HFF-Myc (cell line): ENCODE measurements around the gene MPDZ.

Experiments used
- DNase-seq: peaks from one replicate; pipeline ENCODE4 v3.0.0-alpha.2; 2011; ENCODE audit warnings: low read depth; ENCODE audit errors: extremely low read depth
- H3K4me3 ChIP-seq: replicated peaks from 2 replicates; pipeline ENCODE4 v1.5.1; 2011; ENCODE audit warnings: low read depth, mild to moderate bottlenecking, control low read depth, low read length
- TF ChIP-seq, protein P1 (sequence below): IDR thresholded peaks from 2 replicates; pipeline ENCODE4 v1.5.1; 2012; ENCODE audit warnings: mild to moderate bottlenecking, low read depth, low read length, control low read depth; ENCODE audit errors: missing control alignments

The MPDZ gene

DNA sequence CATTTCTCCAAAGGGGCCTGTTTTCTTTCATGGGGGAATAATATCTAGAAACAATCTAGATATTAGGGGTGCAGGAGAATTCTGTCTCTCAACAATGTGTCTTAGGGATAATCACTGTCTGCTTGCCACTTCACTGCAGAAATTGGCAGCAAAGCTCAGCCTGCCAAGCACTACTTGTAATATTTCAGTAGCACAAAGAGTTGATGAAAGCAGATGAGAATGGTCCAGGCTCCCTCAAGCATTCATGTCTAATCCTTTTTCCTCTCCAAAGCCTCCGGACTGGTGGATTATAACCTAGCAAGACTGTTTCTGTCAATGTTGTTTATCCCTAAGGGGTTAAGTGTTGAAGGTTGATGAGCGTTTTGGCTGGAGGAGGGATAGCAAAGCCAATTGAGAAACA is 13.3 kb upstream of the MPDZ start:
- no peak overlapping the region for H3K4me3 ChIP-seq
- TF ChIP-seq, protein P1, sequence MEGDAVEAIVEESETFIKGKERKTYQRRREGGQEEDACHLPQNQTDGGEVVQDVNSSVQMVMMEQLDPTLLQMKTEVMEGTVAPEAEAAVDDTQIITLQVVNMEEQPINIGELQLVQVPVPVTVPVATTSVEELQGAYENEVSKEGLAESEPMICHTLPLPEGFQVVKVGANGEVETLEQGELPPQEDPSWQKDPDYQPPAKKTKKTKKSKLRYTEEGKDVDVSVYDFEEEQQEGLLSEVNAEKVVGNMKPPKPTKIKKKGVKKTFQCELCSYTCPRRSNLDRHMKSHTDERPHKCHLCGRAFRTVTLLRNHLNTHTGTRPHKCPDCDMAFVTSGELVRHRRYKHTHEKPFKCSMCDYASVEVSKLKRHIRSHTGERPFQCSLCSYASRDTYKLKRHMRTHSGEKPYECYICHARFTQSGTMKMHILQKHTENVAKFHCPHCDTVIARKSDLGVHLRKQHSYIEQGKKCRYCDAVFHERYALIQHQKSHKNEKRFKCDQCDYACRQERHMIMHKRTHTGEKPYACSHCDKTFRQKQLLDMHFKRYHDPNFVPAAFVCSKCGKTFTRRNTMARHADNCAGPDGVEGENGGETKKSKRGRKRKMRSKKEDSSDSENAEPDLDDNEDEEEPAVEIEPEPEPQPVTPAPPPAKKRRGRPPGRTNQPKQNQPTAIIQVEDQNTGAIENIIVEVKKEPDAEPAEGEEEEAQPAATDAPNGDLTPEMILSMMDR, result no peak
- DNase-seq, result no peak

DNA sequence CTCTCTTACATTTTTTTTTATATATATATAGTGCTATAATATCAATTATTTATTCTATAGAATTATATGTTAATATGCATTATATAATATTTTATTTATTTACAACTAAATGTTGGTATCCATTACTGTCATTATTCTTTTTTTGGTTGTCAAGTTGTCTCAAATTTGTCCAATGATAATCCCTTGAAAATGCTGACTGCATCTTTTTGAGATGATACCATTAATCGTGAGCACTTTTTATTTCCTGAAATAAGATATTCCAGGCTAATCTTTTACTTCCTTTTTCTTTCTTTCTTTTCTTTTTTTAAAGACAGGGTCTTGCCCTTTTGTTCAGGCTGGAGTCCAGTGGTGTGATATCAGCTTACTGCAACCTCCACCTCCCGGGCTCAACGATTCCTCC is 12.7 kb upstream of the MPDZ start:
- DNase-seq, result no peak
- H3K4me3 ChIP-seq, result no peak overlapping the region
- TF ChIP-seq, protein P1, result no peak

DNA sequence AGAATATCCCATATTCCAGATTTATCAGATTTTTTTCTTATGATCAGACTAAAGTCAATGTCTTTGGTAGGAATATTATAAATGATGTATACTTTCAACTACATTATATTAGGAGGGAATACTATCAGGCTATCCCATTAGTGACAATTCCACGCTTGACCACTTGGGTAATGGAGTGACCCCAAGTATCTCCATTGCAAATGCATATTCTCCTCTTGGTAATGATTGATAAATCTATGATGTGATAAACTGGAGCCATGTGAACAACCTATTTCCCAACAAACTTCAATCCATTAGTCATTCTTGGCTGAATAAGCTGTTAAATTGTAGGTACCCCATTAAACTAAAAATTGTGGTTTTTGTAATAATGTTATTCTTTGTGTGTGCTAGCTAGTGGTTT is 12.2 kb upstream of the MPDZ start:
- DNase-seq, result no peak
- no peak overlapping the region for H3K4me3 ChIP-seq
- TF ChIP-seq, protein P1, result no peak

DNA sequence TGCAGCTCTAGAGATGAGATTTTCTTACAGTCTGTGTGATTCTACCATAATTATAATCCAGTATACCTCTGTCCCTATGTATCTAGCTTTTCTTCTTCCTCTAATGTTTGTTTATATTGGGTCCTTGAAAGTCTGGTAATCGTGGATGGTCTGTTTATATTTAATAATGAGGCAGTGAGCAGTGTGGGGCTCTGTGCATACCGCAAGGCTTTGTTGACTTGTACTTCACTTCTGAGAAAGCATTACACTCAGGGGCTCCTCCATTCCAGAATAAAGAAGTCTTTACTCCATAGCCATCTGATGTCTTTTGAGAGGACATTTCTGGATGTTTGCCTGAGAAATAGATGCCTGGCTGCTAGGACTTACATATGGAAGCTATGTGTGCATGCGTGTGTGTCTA is 4.5 kb upstream of the MPDZ start:
- DNase-seq, result no peak
- TF ChIP-seq, protein P1, result no peak
- H3K4me3 ChIP-seq, result no peak overlapping the region

DNA sequence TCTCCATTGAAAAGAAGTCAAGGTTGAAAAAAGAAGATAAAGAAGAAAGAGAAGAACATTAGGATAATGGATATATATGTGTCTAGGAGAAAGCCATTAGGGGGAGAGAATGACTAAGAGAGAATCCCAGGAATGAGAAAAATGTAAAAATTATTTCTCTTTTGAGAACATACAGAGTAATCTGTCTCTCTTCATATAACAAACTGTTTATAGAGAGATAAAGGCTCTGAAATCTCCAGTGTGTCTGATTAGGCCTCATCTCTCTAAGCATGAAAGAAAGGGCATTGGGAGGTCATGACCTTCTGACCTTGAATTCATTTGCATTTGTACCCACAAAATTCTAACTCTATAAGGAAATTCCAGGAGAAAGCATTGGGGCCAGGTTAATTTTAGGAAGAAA is 3.5 kb upstream of the MPDZ start:
- no peak for DNase-seq
- TF ChIP-seq, protein P1, result no peak

DNA sequence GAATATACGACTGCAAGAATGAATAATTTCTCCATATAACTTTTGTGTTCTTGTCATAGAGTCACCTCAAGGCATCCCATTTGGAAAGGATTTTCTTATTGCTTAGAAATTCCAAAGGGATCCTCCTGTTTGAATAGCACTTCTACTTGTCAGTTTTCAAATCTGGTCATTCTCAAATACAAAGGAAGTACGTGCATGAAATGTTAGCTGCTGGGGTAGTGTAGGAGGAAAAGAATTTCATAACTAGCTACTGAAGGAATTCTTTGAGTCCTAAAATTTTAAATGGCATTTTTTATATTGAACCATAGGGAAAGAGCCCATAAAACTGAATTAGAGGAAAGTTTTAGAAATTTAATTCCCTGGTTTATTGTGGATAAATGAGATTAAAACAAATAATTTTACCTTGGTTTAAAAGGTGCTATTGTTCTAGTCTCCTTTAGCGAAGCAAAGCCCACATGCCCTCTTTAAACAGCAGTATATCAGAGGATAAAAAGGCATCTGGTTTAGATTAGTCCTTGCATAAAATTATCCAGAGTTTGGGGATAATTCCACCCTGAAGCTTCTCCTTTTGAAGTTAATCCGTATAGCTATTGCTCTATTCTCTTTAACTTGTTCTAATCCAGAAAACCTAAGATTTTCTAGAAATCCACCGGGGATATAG is 2.0 kb upstream of the MPDZ start:
- TF ChIP-seq, protein P1, result no peak
- no peak overlapping the region for H3K4me3 ChIP-seq
- DNase-seq, result no peak

More for the DNA sequence above, 3.5 kb upstream of the MPDZ start:
- no peak overlapping the region for H3K4me3 ChIP-seq
